ENCODE results near the gene USH1C.

Gene USH1C

DNA sequence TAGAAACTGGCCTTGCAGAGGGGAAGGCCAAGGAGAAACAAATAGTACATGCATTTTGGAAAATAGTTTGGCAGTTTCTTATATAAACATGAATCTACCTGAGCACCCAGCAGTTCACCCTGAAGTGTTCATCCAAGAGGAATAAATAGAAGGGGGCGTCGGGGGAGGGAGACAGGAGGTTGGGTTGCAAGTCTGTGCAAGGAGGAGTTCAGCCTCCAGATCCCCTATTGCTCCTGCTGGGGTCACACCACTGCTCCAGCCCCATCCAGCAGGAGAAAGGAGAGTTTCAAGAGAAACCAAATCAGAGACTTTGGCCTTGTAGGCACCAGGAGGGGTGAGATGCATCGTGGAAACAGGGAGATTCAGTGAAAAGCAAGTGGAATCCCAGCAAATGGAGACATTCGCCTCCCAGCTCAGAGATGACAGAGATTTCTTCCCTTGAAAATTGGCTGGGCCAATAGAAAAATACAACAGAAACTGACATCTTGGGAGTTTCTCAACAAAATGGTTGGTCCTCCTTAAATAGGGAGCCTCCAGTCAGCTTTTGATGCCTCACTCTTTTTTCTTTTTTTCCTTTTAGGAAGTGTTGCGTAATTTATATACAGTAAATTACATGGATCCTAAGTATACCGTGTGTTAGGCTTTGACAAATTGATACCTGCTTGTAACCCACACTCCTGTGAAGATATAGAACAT lies 37.0 kb upstream of the USH1C start:
- H3K27ac ChIP-seq, result no peak overlapping the region
- H3K36me3 ChIP-seq (ENCODE audit: insufficient read depth), result no peaks in the 10 kb centered on the region
- TF ChIP-seq, protein P1, sequence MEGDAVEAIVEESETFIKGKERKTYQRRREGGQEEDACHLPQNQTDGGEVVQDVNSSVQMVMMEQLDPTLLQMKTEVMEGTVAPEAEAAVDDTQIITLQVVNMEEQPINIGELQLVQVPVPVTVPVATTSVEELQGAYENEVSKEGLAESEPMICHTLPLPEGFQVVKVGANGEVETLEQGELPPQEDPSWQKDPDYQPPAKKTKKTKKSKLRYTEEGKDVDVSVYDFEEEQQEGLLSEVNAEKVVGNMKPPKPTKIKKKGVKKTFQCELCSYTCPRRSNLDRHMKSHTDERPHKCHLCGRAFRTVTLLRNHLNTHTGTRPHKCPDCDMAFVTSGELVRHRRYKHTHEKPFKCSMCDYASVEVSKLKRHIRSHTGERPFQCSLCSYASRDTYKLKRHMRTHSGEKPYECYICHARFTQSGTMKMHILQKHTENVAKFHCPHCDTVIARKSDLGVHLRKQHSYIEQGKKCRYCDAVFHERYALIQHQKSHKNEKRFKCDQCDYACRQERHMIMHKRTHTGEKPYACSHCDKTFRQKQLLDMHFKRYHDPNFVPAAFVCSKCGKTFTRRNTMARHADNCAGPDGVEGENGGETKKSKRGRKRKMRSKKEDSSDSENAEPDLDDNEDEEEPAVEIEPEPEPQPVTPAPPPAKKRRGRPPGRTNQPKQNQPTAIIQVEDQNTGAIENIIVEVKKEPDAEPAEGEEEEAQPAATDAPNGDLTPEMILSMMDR (conservative IDR thresholded peaks at IDR 0.05; ENCODE audit: low read depth, low read length), result no peak
- no peak overlapping the region for H3K4me2 ChIP-seq
- no peaks in the 10 kb centered on the region for H3K4me1 ChIP-seq (ENCODE audit: low read depth, poor library complexity, severe bottlenecking)
- H4K20me1 ChIP-seq (ENCODE audit: insufficient read depth), result no peaks in the 10 kb centered on the region
- no peaks in the 10 kb centered on the region for H3K27me3 ChIP-seq (ENCODE audit: insufficient read depth, low read depth)
- no peak overlapping the region for H3K4me3 ChIP-seq (IDR thresholded peaks at IDR 0.05; ENCODE audit: insufficient read depth, low read depth, low read length)
- no peaks in the 10 kb centered on the region for H3K79me2 ChIP-seq (ENCODE audit: insufficient read depth, low read depth)
- no peak overlapping the region for H2AFZ ChIP-seq (ENCODE audit: low read depth)
- H3K9ac ChIP-seq, result no peak overlapping the region

DNA sequence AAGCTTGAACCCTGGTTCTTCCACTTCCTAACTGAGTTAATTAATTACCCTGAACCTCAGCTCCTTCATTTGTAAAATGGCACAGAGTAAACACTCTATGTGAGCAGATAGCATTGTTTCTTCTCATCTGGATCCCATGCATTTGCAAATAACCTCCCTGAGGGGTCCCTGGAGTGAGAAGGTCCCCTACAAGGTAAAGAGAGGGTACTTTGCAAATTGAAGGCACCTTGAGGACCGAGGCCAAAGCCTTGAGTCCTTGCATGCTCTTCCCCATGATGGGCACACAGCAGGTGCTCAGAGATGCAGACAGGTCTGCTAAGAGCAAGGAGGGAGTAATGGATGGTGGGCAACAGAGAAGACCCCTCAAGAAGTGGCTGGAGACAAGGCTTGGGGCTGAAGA lies 36.1 kb upstream of the USH1C start:
- H3K4me2 ChIP-seq, result no peak overlapping the region
- H3K4me3 ChIP-seq (IDR thresholded peaks at IDR 0.05; ENCODE audit: insufficient read depth, low read depth, low read length), result no peak overlapping the region
- no peaks in the 10 kb centered on the region for H3K4me1 ChIP-seq (ENCODE audit: low read depth, poor library complexity, severe bottlenecking)
- no peaks in the 10 kb centered on the region for H3K36me3 ChIP-seq (ENCODE audit: insufficient read depth)
- H2AFZ ChIP-seq (ENCODE audit: low read depth), result no peak overlapping the region
- H3K79me2 ChIP-seq (ENCODE audit: insufficient read depth, low read depth), result no peaks in the 10 kb centered on the region
- TF ChIP-seq, protein P1 (conservative IDR thresholded peaks at IDR 0.05; ENCODE audit: low read depth, low read length), result no peak
- no peaks in the 10 kb centered on the region for H3K27me3 ChIP-seq (ENCODE audit: insufficient read depth, low read depth)
- no peak overlapping the region for H3K9ac ChIP-seq
- H4K20me1 ChIP-seq (ENCODE audit: insufficient read depth), result no peaks in the 10 kb centered on the region
- no peak overlapping the region for H3K27ac ChIP-seq

DNA sequence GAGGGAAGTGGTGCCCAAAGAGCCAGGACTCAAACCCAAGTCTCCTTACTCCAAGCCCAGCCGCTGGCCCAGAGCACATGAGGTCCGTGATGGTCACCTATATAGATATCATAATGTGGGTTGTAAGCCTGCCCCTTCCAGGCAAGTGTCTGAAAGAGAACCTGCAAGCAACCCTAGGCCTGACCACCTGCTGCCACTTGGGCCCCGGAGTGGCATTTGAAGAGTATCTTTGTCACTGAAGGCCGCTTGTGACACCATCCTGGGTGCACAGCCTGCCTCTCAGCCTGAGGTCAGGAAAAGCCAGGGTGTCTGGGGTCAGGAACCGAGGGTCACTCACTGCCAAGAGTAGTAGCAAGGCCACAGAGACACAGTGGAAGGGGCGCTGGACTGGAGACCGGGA lies 35.2 kb upstream of the USH1C start:
- no peak overlapping the region for H2AFZ ChIP-seq (ENCODE audit: low read depth)
- H3K36me3 ChIP-seq (ENCODE audit: insufficient read depth), result no peaks in the 10 kb centered on the region
- no peak overlapping the region for H3K9ac ChIP-seq
- no peaks in the 10 kb centered on the region for H3K79me2 ChIP-seq (ENCODE audit: insufficient read depth, low read depth)
- no peaks in the 10 kb centered on the region for H3K4me1 ChIP-seq (ENCODE audit: low read depth, poor library complexity, severe bottlenecking)
- no peak overlapping the region for H3K27ac ChIP-seq
- no peak overlapping the region for H3K4me2 ChIP-seq
- H4K20me1 ChIP-seq (ENCODE audit: insufficient read depth), result no peaks in the 10 kb centered on the region
- TF ChIP-seq, protein P1 (conservative IDR thresholded peaks at IDR 0.05; ENCODE audit: low read depth, low read length), result no peak
- H3K27me3 ChIP-seq (ENCODE audit: insufficient read depth, low read depth), result no peaks in the 10 kb centered on the region
- H3K4me3 ChIP-seq (IDR thresholded peaks at IDR 0.05; ENCODE audit: insufficient read depth, low read depth, low read length), result no peak overlapping the region

DNA sequence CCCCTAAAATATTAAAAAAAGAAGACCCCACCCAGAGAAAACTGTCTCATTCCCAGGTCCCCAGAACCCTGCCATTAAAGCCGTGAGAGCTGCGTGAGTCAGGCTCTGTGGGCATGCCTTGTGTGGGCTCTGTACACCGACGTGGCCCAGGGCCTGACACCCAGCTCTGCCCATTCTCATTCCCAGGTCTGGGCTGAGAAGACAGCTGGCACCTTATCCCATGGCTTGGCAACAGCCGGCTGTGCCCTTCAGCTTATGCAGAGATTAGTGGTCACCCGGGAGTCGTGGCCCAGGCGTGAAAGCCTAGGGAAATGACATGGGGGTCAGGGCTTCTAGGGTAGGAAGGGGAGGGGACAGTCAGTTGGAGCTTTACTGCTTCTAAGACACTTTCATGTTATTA lies 34.7 kb upstream of the USH1C start:
- TF ChIP-seq, protein P1 (conservative IDR thresholded peaks at IDR 0.05; ENCODE audit: low read depth, low read length), result no peak
- no peaks in the 10 kb centered on the region for H3K36me3 ChIP-seq (ENCODE audit: insufficient read depth)
- H3K4me3 ChIP-seq (IDR thresholded peaks at IDR 0.05; ENCODE audit: insufficient read depth, low read depth, low read length), result no peak overlapping the region
- H3K9ac ChIP-seq, result no peak overlapping the region
- no peak overlapping the region for H3K27ac ChIP-seq
- H3K27me3 ChIP-seq (ENCODE audit: insufficient read depth, low read depth), result no peaks in the 10 kb centered on the region
- no peaks in the 10 kb centered on the region for H3K4me1 ChIP-seq (ENCODE audit: low read depth, poor library complexity, severe bottlenecking)
- H3K4me2 ChIP-seq, result no peak overlapping the region
- H4K20me1 ChIP-seq (ENCODE audit: insufficient read depth), result no peaks in the 10 kb centered on the region
- H3K79me2 ChIP-seq (ENCODE audit: insufficient read depth, low read depth), result no peaks in the 10 kb centered on the region
- no peak overlapping the region for H2AFZ ChIP-seq (ENCODE audit: low read depth)

Measured in KMS-11 (cell line).